H1 (cell line): Measurements from ENCODE around the gene FAM81A. TPM values are rescaled to one million over a fixed set of nuclear protein-coding genes. Genes with fewer than 3 reads are reported as not detected.

ENCODE experiments used
- BACH1 ChIP-seq: IDR thresholded peaks from 2 replicates; pipeline ENCODE4 v1.6.1; 2012; ENCODE audit warnings: low read length, improper control_type of control experiment
- EP300 ChIP-seq, 2 experiments: IDR thresholded peaks; 1 replicate in 1 of 2; 2 replicates in 1 of 2; pipeline ENCODE4 v1.6.1; 2011 to 2012; ENCODE audit warnings: low read depth in 2 of 2, low read length in 2 of 2, mild to moderate bottlenecking in 2 of 2, borderline replicate concordance in 1 of 2, inconsistent platforms in 1 of 2, moderate library complexity in 1 of 2
- RFX5 ChIP-seq: IDR thresholded peaks from 2 replicates; pipeline ENCODE4 v1.6.1; 2011; ENCODE audit warnings: low read depth, low read length, improper control_type of control experiment, borderline replicate concordance
- TBP ChIP-seq: IDR thresholded peaks from 2 replicates; pipeline ENCODE4 v1.6.1; 2011; ENCODE audit warnings: low read depth, low read length, improper control_type of control experiment
- polyA plus RNA-seq, 7 experiments: library from polyadenylated mRNA; depleted of rRNA in 3 of 7; stranded (reverse) in 5 of 7; unstranded in 2 of 7; fragments of >200 nt in 5 of 7; fragments of 200-250 nt in 2 of 7; gene quantifications; 1 replicate in 5 of 7; 2 replicates in 1 of 7; 4 replicates in 1 of 7; pipeline versions ENCODE4 v1.2.1 to v1.2.3, GENCODE V29; 2011 to 2013; ENCODE audit warnings: missing spikeins in 2 of 7, mixed read lengths in 2 of 7
- total RNA-seq: library from RNA; stranded (reverse); fragmentation: NEBNext Ultra II Directional; extraction: Animal tissue kit (Norgen Biotek cat#: 25700); gene quantifications from 2 replicates; pipeline ENCODE4 v1.2.1, GENCODE V29; 2021

The FAM81A gene
- total and polyA plus RNA-seq, 2 of the 8 experiments (the other 6 are each of a cell fraction or from before 2014, with no cell fraction given): 0.56 to 3.0 TPM

DNA sequence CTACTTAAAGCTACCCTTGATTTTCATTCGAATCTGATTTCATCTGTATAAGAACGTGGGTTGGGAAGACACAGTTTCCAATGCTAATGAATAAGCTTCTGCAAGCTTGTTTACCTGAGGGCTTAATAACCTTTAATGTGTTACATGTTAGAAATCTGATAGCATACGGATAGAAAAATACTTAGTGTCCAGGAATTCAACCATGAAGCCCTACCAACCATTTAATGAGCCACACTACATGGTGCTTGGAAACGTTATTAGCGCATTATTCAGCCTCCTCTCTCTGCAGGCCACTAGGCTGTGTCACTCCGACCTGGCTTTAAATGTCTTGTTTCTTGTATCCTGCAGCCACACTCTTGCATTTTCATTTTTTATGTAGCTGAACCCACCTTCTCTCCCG lies 1.6 kb downstream of the FAM81A start (continued):
- no peak for TF ChIP-seq BACH1
- no peak for TF ChIP-seq EP300 (IDR thresholded peaks at IDR 0.05; ENCODE audit: borderline replicate concordance in 1 of 2, low read depth in 2 of 2, low read length in 2 of 2)
- TF ChIP-seq TBP: no peak
- no peak for TF ChIP-seq RFX5
